ENCODE data around the gene ARHGEF25. TPM values are rescaled to one million over a fixed set of nuclear protein-coding genes. Genes with fewer than 3 reads are reported as not detected.

ARHGEF25 gene
- total and polyA plus RNA-seq, 2 of the 13 experiments (the other 11 are each of a cell fraction or from before 2014, with no cell fraction given): 11.5 to 12.5 TPM

DNA sequence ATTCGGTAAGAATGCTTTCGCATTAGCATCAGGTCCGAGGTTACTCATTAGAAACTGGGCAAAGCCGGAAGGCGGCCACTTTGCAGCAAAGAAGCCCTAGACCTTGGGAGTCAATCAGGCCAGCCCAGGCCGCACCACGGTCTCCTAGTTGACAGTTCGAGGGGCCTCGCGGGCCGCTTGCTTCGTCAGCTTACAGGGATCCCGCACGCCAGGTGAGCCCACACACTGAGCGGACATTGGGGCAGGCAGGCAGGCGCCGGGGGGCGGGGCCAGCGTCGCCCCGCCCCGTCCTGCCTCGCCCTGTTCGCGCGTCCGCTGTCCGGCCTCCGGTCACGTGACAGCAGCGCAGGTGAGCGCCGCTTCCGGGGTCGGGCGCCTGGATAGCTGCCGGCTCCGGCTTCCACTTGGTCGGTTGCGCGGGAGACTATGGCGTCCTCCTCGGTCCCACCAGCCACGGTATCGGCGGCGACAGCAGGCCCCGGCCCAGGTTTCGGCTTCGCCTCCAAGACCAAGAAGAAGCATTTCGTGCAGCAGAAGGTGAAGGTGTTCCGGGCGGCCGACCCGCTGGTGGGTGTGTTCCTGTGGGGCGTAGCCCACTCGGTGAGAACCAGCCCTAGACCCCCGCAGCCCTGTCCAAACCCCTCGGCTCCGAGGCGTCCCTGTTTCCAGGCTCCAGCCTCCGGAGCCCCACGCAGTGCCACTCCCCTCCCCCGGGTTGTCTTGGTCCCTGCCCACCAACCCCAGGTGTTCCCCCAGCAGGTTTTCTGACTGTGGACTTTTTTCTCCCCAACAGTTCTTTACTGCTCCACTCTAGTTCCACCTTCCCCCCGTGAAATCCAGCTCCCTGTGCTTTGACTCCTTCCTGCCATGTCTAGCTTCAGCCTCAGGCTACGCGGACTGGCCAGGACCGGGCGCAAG is 20.1 kb upstream of the ARHGEF25 start, which contains the start of gene PIP4K2C (continued):
- TF ChIP-seq RNF2 (conservative IDR thresholded peaks at IDR 0.05; ENCODE audit: low read depth): 0 out of 2 replicates have a peak, but pooled peaks have one; percentile 34
- TF ChIP-seq, protein P1, sequence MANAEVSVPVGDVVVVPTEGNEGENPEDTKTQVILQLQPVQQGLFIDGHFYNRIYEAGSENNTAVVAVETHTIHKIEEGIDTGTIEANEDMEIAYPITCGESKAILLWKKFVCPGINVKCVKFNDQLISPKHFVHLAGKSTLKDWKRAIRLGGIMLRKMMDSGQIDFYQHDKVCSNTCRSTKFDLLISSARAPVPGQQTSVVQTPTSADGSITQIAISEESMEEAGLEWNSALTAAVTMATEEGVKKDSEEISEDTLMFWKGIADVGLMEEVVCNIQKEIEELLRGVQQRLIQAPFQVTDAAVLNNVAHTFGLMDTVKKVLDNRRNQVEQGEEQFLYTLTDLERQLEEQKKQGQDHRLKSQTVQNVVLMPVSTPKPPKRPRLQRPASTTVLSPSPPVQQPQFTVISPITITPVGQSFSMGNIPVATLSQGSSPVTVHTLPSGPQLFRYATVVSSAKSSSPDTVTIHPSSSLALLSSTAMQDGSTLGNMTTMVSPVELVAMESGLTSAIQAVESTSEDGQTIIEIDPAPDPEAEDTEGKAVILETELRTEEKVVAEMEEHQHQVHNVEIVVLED (CRISPR knock-in tag; IDR thresholded peaks at IDR 0.05; ENCODE audit: borderline replicate concordance): peak; percentile 77; the same call in 1 of the 2 replicates
- TF ChIP-seq CBX2 (IDR thresholded peaks at IDR 0.05; ENCODE audit: low read depth, low read length): no peak
- no peak for TF ChIP-seq CBX2 (CRISPR knock-in tag; IDR thresholded peaks at IDR 0.05; ENCODE audit: low read depth)
- 0 out of 2 replicates have a peak, but pooled peaks have one; percentile 26 for TF ChIP-seq ZBTB7B (CRISPR knock-in tag; IDR thresholded peaks at IDR 0.05)
- no peak for TF ChIP-seq ZNF143 (CRISPR knock-in tag; IDR thresholded peaks at IDR 0.05)
- no peak for TF ChIP-seq ZNF350 (CRISPR knock-in tag; IDR thresholded peaks at IDR 0.05; ENCODE audit: borderline replicate concordance, low read depth)
- TF ChIP-seq ZSCAN9 (CRISPR knock-in tag; IDR thresholded peaks at IDR 0.05; ENCODE audit: borderline replicate concordance): no peak; the same call in 1 of the 2 replicates
- peak; percentile 22; the same call in 1 of the 2 replicates for TF ChIP-seq NFYC (CRISPR knock-in tag; IDR thresholded peaks at IDR 0.05)
- no peak for TF ChIP-seq ZNF564 (CRISPR knock-in tag; IDR thresholded peaks at IDR 0.05)
- TF ChIP-seq TCF7 (IDR thresholded peaks at IDR 0.05; ENCODE audit: low read depth): no peak
- TF ChIP-seq KDM6A (CRISPR knock-in tag; IDR thresholded peaks at IDR 0.05; ENCODE audit: low read depth): no peak
- 0 out of 2 replicates have a peak, but pooled peaks have one; percentile 44 for TF ChIP-seq ZNF441 (CRISPR knock-in tag; IDR thresholded peaks at IDR 0.05; ENCODE audit: borderline replicate concordance)
- no peak for TF ChIP-seq ZBTB42 (CRISPR knock-in tag; IDR thresholded peaks at IDR 0.05)
- TF ChIP-seq KDM2A (CRISPR knock-in tag; IDR thresholded peaks at IDR 0.05; ENCODE audit: borderline replicate concordance, low read depth): peak; percentile 71; the same call in 1 of the 2 replicates
- TF ChIP-seq GFI1 (CRISPR knock-in tag; IDR thresholded peaks at IDR 0.05; ENCODE audit: borderline replicate concordance): no peak
- TF ChIP-seq HNRNPLL (IDR thresholded peaks at IDR 0.05; ENCODE audit: low read depth, low read length, poor library complexity, severe bottlenecking): peak; percentile 45
- no peak for TF ChIP-seq AKAP8 (CRISPR knock-in tag; IDR thresholded peaks at IDR 0.05)
- TF ChIP-seq RARA (CRISPR knock-in tag; IDR thresholded peaks at IDR 0.05): no peak
- TF ChIP-seq, protein P2, sequence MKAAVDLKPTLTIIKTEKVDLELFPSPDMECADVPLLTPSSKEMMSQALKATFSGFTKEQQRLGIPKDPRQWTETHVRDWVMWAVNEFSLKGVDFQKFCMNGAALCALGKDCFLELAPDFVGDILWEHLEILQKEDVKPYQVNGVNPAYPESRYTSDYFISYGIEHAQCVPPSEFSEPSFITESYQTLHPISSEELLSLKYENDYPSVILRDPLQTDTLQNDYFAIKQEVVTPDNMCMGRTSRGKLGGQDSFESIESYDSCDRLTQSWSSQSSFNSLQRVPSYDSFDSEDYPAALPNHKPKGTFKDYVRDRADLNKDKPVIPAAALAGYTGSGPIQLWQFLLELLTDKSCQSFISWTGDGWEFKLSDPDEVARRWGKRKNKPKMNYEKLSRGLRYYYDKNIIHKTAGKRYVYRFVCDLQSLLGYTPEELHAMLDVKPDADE (CRISPR knock-in tag; IDR thresholded peaks at IDR 0.05): no peak
- no peak; the same call in 1 of the 2 replicates for TF ChIP-seq KDM4B (CRISPR knock-in tag; IDR thresholded peaks at IDR 0.05)
- TF ChIP-seq PHF8 (CRISPR knock-in tag; IDR thresholded peaks at IDR 0.05): peak; percentile 74; the same call in 1 of the 2 replicates
- TF ChIP-seq ZNF607 (CRISPR knock-in tag; IDR thresholded peaks at IDR 0.05; ENCODE audit: borderline replicate concordance): 0 out of 2 replicates have a peak, but pooled peaks have one; percentile 52
- TF ChIP-seq, protein P3, sequence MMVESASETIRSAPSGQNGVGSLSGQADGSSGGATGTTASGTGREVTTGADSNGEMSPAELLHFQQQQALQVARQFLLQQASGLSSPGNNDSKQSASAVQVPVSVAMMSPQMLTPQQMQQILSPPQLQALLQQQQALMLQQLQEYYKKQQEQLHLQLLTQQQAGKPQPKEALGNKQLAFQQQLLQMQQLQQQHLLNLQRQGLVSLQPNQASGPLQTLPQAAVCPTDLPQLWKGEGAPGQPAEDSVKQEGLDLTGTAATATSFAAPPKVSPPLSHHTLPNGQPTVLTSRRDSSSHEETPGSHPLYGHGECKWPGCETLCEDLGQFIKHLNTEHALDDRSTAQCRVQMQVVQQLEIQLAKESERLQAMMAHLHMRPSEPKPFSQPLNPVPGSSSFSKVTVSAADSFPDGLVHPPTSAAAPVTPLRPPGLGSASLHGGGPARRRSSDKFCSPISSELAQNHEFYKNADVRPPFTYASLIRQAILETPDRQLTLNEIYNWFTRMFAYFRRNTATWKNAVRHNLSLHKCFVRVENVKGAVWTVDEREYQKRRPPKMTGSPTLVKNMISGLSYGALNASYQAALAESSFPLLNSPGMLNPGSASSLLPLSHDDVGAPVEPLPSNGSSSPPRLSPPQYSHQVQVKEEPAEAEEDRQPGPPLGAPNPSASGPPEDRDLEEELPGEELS (CRISPR knock-in tag; IDR thresholded peaks at IDR 0.05): no peak
- TF ChIP-seq ZNF605 (CRISPR knock-in tag; IDR thresholded peaks at IDR 0.05): peak; percentile 69
- no peak for TF ChIP-seq ARID2 (CRISPR knock-in tag; IDR thresholded peaks at IDR 0.05; ENCODE audit: borderline replicate concordance)
- TF ChIP-seq RXRA (CRISPR knock-in tag; IDR thresholded peaks at IDR 0.05): no peak; the same call in 1 of the 2 replicates
